Activated CD4-positive, alpha-beta T cell treated with anti-CD3 and anti-CD28 coated beads for 36 hours (primary cell): ENCODE results near the gene CLIP4. TPM values are rescaled to one million over a fixed set of nuclear protein-coding genes. Genes with fewer than 3 reads are reported as not detected.

Experiments used
- ATAC-seq: fragments of 200-7000 bp; cut with Tn5 transposase; one replicate; pipeline ENCODE4 v1.10.0; 2021; ENCODE audit warnings: mild to moderate bottlenecking, moderate library complexity
- CTCF ChIA-PET: fragments of 350-600 bp; sonication (Branson Sonifier 250); formaldehyde crosslinking; loops from one replicate; lab custom pipeline; 2021; ENCODE audit warnings: antibody characterized with exemption; lab: Charles Lee
- POLR2A ChIA-PET: fragments of 350-600 bp; sonication (Branson Sonifier 250); formaldehyde crosslinking; loops from one replicate; lab custom pipeline; 2021; ENCODE audit warnings: antibody characterized with exemption, inconsistent platforms; lab: Charles Lee
- DNase-seq: peaks from one replicate; pipeline ENCODE4 v3.0.0-alpha.2; 2020
- H3K27ac Mint-ChIP-seq: one replicate; pipeline ENCODE4 v1.8.0; 2021; ENCODE audit warnings: mixed read lengths
- H3K27me3 Mint-ChIP-seq: one replicate; pipeline ENCODE4 v1.8.0; 2021; ENCODE audit warnings: mixed read lengths
- H3K36me3 Mint-ChIP-seq: one replicate; pipeline ENCODE4 v1.8.0; 2021; ENCODE audit warnings: low read depth, mixed read lengths
- H3K4me1 Mint-ChIP-seq: one replicate; pipeline ENCODE4 v1.8.0; 2021; ENCODE audit warnings: mixed read lengths
- H3K4me3 Mint-ChIP-seq: one replicate; pipeline ENCODE4 v1.8.0; 2021; ENCODE audit warnings: mild to moderate bottlenecking, moderate library complexity, mixed read lengths
- H3K9me3 Mint-ChIP-seq: one replicate; pipeline ENCODE4 v1.8.0; 2021; ENCODE audit warnings: low read depth, mixed read lengths
- intact Hi-C, 2 experiments: fragments of 100-400 bp; cut with DNase I in 1 of 2; cut with micrococcal nuclease in 1 of 2; formaldehyde crosslinking; loops; one replicate each; pipeline versions ENCODE4 v1.14.2 to v1.15.1; 2022 to 2024; cut with DNase I, micrococcal nuclease
- total RNA-seq, 2 experiments: library from RNA; stranded (reverse); gene quantifications; one replicate each; pipeline ENCODE4 v1.2.3, GENCODE V29; 2021

CLIP4 gene
- total RNA-seq, 2 experiments from 2014 or later, result 19.5 to 22.7 TPM

DNA sequence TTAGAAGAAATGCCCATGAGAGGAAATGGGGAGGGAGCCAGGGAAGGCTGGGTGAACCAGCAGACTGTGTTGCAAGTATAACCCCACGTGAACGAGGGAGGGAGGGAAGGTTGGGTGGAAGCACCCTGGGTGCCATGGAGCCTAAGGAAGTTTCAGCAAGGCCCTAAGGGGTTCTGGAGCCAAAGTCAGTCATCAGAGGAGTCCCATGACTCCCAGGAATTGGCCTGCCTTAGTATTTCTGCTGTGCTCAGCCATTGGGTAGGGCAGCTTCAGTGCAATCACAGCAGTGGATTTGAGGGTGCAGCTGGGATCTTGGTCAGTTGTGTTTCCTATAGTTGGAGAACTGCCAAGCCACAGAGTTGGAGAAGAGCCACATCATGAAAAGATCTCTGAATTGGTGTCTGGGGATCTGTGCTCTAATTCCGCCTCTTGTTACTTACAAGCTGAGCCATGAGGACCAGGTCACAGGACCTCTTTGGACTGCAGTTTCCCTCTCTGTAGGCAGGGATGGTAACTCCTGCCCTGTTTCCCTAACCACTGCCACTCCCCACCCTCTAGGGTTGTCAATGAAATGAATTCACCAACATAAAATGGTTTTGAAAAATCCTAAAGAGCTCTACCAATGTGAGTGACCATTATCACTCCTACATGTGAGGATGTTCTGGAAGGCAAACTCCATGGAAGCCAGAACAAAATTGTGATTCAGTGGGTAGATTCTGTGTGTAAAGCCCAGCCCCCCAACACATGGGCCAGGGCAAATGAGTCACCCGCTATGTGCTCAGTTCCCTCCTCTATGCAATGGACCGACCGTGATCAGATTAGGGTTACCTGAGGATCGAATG, 108.9 kb downstream of the CLIP4 start:
- ChIA-PET POLR2A (no interaction called here), CTCF (interaction anchor here (0.6 kb wide), 1 partner anchor 254 kb away, joined by 5 read pairs; no protein-coding TSS in a partner anchor)
- H3K9me3 Mint-ChIP-seq, result no peaks in the 10 kb centered on the region
- intact Hi-C loops, result no loop called here
- DNase-seq (no peak), ATAC-seq (no peak)
- no peak overlapping the region for H3K27ac Mint-ChIP-seq
- no peak overlapping the region for H3K4me3 Mint-ChIP-seq
- no peaks in the 10 kb centered on the region for H3K36me3 Mint-ChIP-seq
- H3K27me3 Mint-ChIP-seq, result peaks cover 3% of the 10 kb centered on the region
- no peaks in the 10 kb centered on the region for H3K4me1 Mint-ChIP-seq

DNA sequence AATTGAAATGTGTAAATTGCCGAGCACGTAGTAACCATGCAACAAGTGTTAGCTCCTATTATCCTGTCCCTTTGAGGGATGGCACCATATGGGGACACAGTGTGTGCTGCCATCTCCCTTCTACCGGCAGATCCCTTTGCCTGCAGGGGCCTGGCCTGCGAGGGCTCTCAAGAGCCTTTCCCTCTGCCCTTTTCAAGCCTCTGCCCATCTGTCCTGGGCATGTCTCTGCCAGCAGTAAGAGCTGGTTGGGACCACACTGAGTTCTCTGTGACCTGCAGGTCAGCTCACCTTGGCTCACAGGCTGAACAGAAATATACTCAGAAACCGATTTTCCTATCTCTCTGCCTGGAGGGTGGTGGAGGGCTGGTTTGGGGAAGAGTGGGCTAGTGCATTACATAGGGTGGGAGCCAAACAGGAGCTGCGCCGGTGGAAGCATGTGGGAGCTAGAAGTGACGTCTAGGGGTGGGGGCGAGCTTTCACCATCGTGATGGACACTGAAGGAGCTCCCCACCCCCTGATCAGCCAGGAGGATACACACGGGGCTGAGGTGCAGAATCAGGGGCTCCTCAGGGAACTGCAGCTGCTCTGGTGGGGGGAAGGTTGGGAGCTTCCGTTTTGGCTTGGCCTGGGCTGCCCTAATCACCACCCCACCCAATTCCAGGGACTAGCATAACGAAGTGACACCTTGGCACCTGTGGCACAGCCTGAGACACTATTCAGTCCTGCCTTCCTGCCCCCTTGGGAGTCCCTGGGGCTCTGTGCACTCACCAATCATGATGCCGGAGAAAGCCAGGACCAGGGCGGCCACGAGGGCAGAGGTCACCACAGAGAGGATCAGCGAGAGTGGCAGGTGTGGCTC, 109.7 kb downstream of the CLIP4 start:
- H3K27ac Mint-ChIP-seq, result no peak overlapping the region
- intact Hi-C loops, result no loop called here
- POLR2A ChIA-PET, result no interaction called here
- H3K27me3 Mint-ChIP-seq, result peaks cover 5% of the 10 kb centered on the region
- DNase-seq (no peak), ATAC-seq (no peak)
- CTCF ChIA-PET, result interaction anchor here (0.6 kb wide), 1 partner anchor 255 kb away, joined by 5 read pairs; no protein-coding TSS in a partner anchor
- H3K36me3 Mint-ChIP-seq, result no peaks in the 10 kb centered on the region
- no peaks in the 10 kb centered on the region for H3K4me1 Mint-ChIP-seq
- no peak overlapping the region for H3K4me3 Mint-ChIP-seq
- H3K9me3 Mint-ChIP-seq, result no peaks in the 10 kb centered on the region

DNA sequence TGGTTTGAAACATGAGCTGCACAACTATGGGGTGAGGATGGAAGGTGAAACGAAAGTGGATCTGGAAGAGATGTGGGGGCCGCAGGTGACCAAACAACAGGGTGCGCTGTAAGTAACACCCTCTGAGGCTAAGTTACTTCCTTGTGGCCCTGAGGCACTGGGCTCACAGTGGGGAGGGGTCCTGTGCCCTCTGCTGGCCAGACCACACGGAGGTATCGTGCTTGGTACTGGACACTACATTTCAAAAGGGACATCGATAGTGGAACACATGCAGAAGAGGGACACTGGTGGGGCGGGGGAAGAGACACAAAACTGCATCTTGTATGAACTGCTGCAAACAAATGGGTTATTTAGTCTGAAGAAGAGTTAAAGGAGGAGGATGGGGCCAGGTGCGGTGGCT, 110.6 kb downstream of the CLIP4 start:
- POLR2A ChIA-PET, result no interaction called here
- Mint-ChIP-seq H3K27me3 (peaks cover 5% of the 10 kb centered on the region), H3K4me3 (no peak overlapping the region), H3K9me3 (no peaks in the 10 kb centered on the region), H3K4me1 (no peaks in the 10 kb centered on the region), H3K27ac (no peak overlapping the region), H3K36me3 (no peaks in the 10 kb centered on the region)
- CTCF ChIA-PET, result no interaction called here
- DNase-seq, result no peak
- ATAC-seq, result no peak
- intact Hi-C loops, result no loop called here

DNA sequence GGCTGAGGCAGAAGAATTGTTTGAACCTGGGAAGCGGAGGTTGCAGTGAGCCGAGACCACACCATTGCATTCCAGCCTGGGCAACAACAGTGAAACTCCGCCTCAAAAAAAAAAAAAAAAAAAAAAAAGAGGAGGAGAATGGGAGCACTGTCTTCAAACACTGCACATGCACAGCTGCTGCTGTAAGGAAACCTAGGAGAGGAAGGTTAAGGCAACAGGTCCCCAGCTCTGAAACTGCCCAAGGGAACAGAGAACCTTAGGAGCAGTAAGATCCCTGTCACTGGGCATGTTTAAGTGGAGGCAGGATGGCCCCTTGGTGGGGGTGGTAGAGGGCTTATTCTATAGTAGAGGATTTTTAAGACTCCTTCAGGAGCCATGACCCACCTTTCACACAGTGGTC, 111.2 kb downstream of the CLIP4 start:
- no peaks in the 10 kb centered on the region for H3K4me1 Mint-ChIP-seq
- intact Hi-C loops, result no loop called here
- peaks cover 5% of the 10 kb centered on the region for H3K27me3 Mint-ChIP-seq
- CTCF ChIA-PET, result no interaction called here
- H3K9me3 Mint-ChIP-seq, result no peaks in the 10 kb centered on the region
- ATAC-seq (no peak), DNase-seq (no peak)
- no peaks in the 10 kb centered on the region for H3K36me3 Mint-ChIP-seq
- POLR2A ChIA-PET, result no interaction called here
- H3K4me3 Mint-ChIP-seq, result no peak overlapping the region
- H3K27ac Mint-ChIP-seq, result no peak overlapping the region

DNA sequence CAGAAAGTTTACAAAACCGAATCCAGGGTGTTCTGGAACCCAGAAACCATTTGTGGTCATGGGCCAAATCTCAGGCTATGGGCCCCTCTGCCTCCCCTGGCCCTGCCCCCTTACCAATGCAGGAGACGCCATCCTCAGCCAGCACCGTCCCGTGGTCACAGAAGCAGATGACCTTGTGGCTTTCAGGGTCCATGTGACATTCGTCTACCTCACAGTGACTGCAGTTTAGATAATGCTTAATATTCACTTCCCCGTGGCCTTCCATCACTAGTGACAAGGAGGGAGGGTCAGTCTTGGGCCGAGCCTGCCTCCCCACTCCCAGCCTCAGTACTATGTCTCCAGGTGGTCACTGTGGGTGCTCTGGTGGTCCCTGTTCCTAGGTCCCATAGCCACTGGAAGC, 111.6 kb downstream of the CLIP4 start:
- ChIA-PET CTCF (no interaction called here), POLR2A (no interaction called here)
- Mint-ChIP-seq H3K27me3 (peaks cover 5% of the 10 kb centered on the region), H3K4me1 (no peaks in the 10 kb centered on the region), H3K4me3 (no peak overlapping the region), H3K9me3 (no peaks in the 10 kb centered on the region), H3K36me3 (no peaks in the 10 kb centered on the region), H3K27ac (no peak overlapping the region)
- DNase-seq (no peak), ATAC-seq (no peak)
- intact Hi-C loops, result no loop called here

- ATAC-seq, result no peak
- Mint-ChIP-seq H3K4me1 (no peaks in the 10 kb centered on the region), H3K9me3 (no peaks in the 10 kb centered on the region), H3K27ac (no peak overlapping the region), H3K4me3 (no peak overlapping the region), H3K27me3 (peaks cover 5% of the 10 kb centered on the region), H3K36me3 (no peaks in the 10 kb centered on the region)
- ChIA-PET POLR2A (no interaction called here), CTCF (no interaction called here)
- DNase-seq, result no peak
- intact Hi-C loops, result no loop called here
Measured at GRCh38 chr2:29227935-29228675, 112.9 kb downstream of the CLIP4 start.

- no peak overlapping the region for H3K27ac Mint-ChIP-seq
- H3K27me3 Mint-ChIP-seq, result peaks cover 5% of the 10 kb centered on the region
- H3K4me1 Mint-ChIP-seq, result no peaks in the 10 kb centered on the region
- POLR2A ChIA-PET, result no interaction called here
- no peak for DNase-seq
- CTCF ChIA-PET, result no interaction called here
- no peaks in the 10 kb centered on the region for H3K9me3 Mint-ChIP-seq
- H3K36me3 Mint-ChIP-seq, result no peaks in the 10 kb centered on the region
- intact Hi-C loops, result no loop called here
- no peak overlapping the region for H3K4me3 Mint-ChIP-seq
- no peak for ATAC-seq
Measured at GRCh38 chr2:29228947-29229346, 113.7 kb downstream of the CLIP4 start.

DNA sequence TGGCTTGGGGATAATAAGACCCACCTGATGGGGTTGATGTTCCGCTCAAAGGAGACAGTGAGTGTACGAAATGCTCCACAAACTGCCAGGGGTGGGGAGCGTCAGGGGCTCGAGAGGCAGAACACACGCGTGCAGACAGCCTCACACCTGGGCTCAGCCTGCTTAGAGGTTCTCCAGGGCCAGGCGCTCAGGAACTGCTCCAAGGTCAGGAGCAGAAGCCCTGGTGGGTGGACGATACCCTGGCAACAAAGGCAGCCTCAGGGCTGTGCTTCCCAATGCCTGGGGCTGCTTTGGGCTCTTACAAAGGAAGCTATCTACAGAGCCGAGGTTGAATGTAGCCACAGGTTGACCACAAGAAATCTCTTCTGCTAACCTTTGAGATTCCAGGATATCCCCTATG, 114.4 kb downstream of the CLIP4 start:
- ChIA-PET POLR2A (no interaction called here), CTCF (interaction anchor here (0.6 kb wide), 1 partner anchor 39 kb away, joined by 3 read pairs; no protein-coding TSS in a partner anchor)
- intact Hi-C loops, result no loop called here
- H3K36me3 Mint-ChIP-seq, result no peaks in the 10 kb centered on the region
- no peak overlapping the region for H3K27ac Mint-ChIP-seq
- no peak for ATAC-seq
- no peak for DNase-seq
- H3K4me1 Mint-ChIP-seq, result no peaks in the 10 kb centered on the region
- H3K9me3 Mint-ChIP-seq, result no peaks in the 10 kb centered on the region
- H3K4me3 Mint-ChIP-seq, result no peak overlapping the region
- H3K27me3 Mint-ChIP-seq, result peaks cover 5% of the 10 kb centered on the region

GRCh38 chr2:29232041-29232440, 116.8 kb downstream of the CLIP4 start:
- no peak overlapping the region for H3K4me3 Mint-ChIP-seq
- ChIA-PET CTCF (interaction anchor here (0.7 kb wide), 1 partner anchor 1138 kb away, joined by 3 read pairs; no protein-coding TSS in a partner anchor), POLR2A (no interaction called here)
- peaks cover 4% of the 10 kb centered on the region for H3K27me3 Mint-ChIP-seq
- H3K27ac Mint-ChIP-seq, result no peak overlapping the region
- DNase-seq, result no peak
- H3K4me1 Mint-ChIP-seq, result no peaks in the 10 kb centered on the region
- no peaks in the 10 kb centered on the region for H3K36me3 Mint-ChIP-seq
- no peak for ATAC-seq
- H3K9me3 Mint-ChIP-seq, result no peaks in the 10 kb centered on the region
- intact Hi-C loops, result no loop called here

DNA sequence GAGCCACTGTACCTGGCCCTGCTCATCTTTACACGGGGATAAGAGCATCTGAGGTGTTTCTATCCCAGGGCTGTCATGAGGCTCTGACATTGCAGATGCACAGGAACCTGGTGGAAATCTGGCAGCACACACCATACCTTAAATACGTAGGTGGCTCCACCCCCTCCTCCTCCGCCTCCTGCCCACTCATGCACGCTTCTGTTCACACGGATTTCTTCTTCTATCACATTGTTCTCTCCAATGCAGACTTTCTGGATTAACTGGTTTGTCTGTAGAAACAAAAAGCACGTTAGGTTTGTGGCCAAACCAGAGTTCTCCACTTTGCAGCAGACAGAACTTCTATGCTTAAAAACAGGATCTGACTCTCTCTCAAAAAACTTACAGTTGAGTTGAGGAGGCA, 118.2 kb downstream of the CLIP4 start:
- Mint-ChIP-seq H3K4me3 (no peak overlapping the region), H3K27ac (no peak overlapping the region), H3K27me3 (peaks cover 6% of the 10 kb centered on the region), H3K9me3 (no peaks in the 10 kb centered on the region), H3K36me3 (no peaks in the 10 kb centered on the region), H3K4me1 (no peaks in the 10 kb centered on the region)
- DNase-seq (no peak), ATAC-seq (no peak)
- POLR2A ChIA-PET, result no interaction called here
- CTCF ChIA-PET, result no interaction called here
- intact Hi-C loops, result no loop called here

- H3K9me3 Mint-ChIP-seq, result no peaks in the 10 kb centered on the region
- H3K4me1 Mint-ChIP-seq, result no peaks in the 10 kb centered on the region
- H3K4me3 Mint-ChIP-seq, result no peak overlapping the region
- no peak for ATAC-seq
- POLR2A ChIA-PET, result no interaction called here
- no peak for DNase-seq
- intact Hi-C loops, result no loop called here
- H3K36me3 Mint-ChIP-seq, result no peaks in the 10 kb centered on the region
- H3K27ac Mint-ChIP-seq, result no peak overlapping the region
- H3K27me3 Mint-ChIP-seq, result peaks cover 7% of the 10 kb centered on the region
- CTCF ChIA-PET, result interaction anchor here (0.5 kb wide), 1 partner anchor 705 kb away, joined by 3 read pairs; no protein-coding TSS in a partner anchor
Measured at GRCh38 chr2:29235411-29235810, 120.2 kb downstream of the CLIP4 start.
